Measurements from ENCODE around the gene RTTN.

Gene RTTN

DNA sequence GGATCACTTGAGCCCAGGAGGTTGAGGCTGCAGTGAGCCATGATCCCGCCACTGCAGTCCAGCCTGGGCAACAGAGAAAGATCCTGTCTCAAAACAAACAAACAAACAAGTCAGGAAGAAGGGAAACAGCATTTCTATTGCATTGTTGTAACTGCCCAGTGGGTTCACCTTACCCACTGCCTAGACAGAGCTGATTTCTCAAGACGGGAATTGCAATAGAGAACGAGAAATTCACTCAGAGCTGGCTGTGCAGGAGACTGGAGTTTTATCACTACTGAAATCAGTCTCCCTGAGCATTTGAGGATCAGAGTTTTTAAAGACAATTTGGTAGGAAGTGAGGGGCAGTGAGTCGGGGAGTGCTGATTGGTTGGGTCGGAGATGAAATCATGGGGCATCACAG is 24.2 kb upstream of the RTTN start:
- Histone ChIP-seq H3K9me3 (peaks cover 0 to 18% (median 15%) of the 10 kb centered on the region in 3 donors), H3K27ac (no peak overlapping the region), H3K4me3 (no peak overlapping the region), H3K4me1 (no peaks in the 10 kb centered on the region), H3K27me3 (no peaks in the 10 kb centered on the region), H3K36me3 (peaks cover 0 to 4% (median 0%) of the 10 kb centered on the region in 3 donors)
- no peak for DNase-seq
- intact Hi-C loops (cut with DNase I; ENCODE audit: low total_unique reads): no loop called here
- TF ChIP-seq, protein P1, sequence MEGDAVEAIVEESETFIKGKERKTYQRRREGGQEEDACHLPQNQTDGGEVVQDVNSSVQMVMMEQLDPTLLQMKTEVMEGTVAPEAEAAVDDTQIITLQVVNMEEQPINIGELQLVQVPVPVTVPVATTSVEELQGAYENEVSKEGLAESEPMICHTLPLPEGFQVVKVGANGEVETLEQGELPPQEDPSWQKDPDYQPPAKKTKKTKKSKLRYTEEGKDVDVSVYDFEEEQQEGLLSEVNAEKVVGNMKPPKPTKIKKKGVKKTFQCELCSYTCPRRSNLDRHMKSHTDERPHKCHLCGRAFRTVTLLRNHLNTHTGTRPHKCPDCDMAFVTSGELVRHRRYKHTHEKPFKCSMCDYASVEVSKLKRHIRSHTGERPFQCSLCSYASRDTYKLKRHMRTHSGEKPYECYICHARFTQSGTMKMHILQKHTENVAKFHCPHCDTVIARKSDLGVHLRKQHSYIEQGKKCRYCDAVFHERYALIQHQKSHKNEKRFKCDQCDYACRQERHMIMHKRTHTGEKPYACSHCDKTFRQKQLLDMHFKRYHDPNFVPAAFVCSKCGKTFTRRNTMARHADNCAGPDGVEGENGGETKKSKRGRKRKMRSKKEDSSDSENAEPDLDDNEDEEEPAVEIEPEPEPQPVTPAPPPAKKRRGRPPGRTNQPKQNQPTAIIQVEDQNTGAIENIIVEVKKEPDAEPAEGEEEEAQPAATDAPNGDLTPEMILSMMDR (IDR thresholded peaks at IDR 0.05): no peak

GRCh38 chr18:70228536-70228935 is 23.0 kb upstream of the RTTN start:
- Histone ChIP-seq H3K36me3 (peaks cover 0 to 4% (median 0%) of the 10 kb centered on the region in 3 donors), H3K9me3 (peaks cover 0 to 18% (median 15%) of the 10 kb centered on the region in 3 donors), H3K4me3 (no peak overlapping the region), H3K27ac (no peak overlapping the region), H3K27me3 (no peaks in the 10 kb centered on the region), H3K4me1 (no peaks in the 10 kb centered on the region)
- TF ChIP-seq, protein P1 (IDR thresholded peaks at IDR 0.05): no peak
- intact Hi-C loops (cut with DNase I; ENCODE audit: low total_unique reads): no loop called here
- DNase-seq: no peak

GRCh38 chr18:70227438-70227837 is 22.0 kb upstream of the RTTN start:
- intact Hi-C loops (cut with DNase I; ENCODE audit: low total_unique reads): no loop called here
- TF ChIP-seq, protein P1 (IDR thresholded peaks at IDR 0.05): no peak
- no peaks in the 10 kb centered on the region for H3K27me3 ChIP-seq
- H3K4me3 ChIP-seq: no peak overlapping the region
- no peaks in the 10 kb centered on the region for H3K4me1 ChIP-seq
- no peak overlapping the region for H3K27ac ChIP-seq
- peaks cover 0 to 18% (median 15%) of the 10 kb centered on the region in 3 donors for H3K9me3 ChIP-seq
- DNase-seq: no peak
- H3K36me3 ChIP-seq: peaks cover 0 to 4% (median 0%) of the 10 kb centered on the region in 3 donors

DNA sequence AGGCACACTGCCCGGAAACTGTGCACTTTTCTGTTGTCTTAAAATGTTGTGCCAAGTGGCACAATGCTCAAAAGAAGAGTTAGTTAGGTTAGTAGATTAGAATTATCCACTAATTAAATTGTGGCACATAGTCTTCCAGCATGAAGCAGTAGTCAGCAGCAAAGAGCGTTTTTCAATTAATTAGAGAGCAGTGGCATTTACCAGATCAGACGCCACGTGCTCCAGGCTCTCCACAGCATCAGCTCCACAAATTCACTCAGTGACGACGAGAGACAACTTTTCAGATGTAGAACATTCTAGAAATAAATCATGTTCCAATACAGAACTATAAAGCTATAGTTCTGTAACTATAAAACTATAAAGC is 16.4 kb upstream of the RTTN start:
- DNase-seq: no peak
- TF ChIP-seq, protein P1 (IDR thresholded peaks at IDR 0.05): no peak
- H3K4me3 ChIP-seq: no peak overlapping the region

GRCh38 chr18:70221156-70221914 is 15.8 kb upstream of the RTTN start:
- no peak for DNase-seq
- no peak overlapping the region for H3K27ac ChIP-seq
- H3K4me1 ChIP-seq: no peaks in the 10 kb centered on the region
- TF ChIP-seq, protein P1 (IDR thresholded peaks at IDR 0.05): no peak
- H3K27me3 ChIP-seq: no peaks in the 10 kb centered on the region
- no peaks in the 10 kb centered on the region for H3K36me3 ChIP-seq
- H3K9me3 ChIP-seq: no peaks in the 10 kb centered on the region
- intact Hi-C loops (cut with DNase I; ENCODE audit: low total_unique reads): no loop called here
- no peak overlapping the region for H3K4me3 ChIP-seq

More for the DNA sequence above, 16.4 kb upstream of the RTTN start:
- intact Hi-C loops (cut with DNase I; ENCODE audit: low total_unique reads): no loop called here
- H3K4me1 ChIP-seq: no peaks in the 10 kb centered on the region
- no peak overlapping the region for H3K27ac ChIP-seq
- no peaks in the 10 kb centered on the region for H3K36me3 ChIP-seq
- H3K9me3 ChIP-seq: peaks cover 0 to 3% (median 1%) of the 10 kb centered on the region in 3 donors
- no peaks in the 10 kb centered on the region for H3K27me3 ChIP-seq
